ENCODE measurements around the gene CSTPP1.

CSTPP1 gene, protein sequence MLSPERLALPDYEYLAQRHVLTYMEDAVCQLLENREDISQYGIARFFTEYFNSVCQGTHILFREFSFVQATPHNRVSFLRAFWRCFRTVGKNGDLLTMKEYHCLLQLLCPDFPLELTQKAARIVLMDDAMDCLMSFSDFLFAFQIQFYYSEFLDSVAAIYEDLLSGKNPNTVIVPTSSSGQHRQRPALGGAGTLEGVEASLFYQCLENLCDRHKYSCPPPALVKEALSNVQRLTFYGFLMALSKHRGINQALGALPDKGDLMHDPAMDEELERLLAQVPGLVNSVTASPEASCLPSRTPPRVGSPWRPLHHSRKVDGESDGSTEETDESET

DNA sequence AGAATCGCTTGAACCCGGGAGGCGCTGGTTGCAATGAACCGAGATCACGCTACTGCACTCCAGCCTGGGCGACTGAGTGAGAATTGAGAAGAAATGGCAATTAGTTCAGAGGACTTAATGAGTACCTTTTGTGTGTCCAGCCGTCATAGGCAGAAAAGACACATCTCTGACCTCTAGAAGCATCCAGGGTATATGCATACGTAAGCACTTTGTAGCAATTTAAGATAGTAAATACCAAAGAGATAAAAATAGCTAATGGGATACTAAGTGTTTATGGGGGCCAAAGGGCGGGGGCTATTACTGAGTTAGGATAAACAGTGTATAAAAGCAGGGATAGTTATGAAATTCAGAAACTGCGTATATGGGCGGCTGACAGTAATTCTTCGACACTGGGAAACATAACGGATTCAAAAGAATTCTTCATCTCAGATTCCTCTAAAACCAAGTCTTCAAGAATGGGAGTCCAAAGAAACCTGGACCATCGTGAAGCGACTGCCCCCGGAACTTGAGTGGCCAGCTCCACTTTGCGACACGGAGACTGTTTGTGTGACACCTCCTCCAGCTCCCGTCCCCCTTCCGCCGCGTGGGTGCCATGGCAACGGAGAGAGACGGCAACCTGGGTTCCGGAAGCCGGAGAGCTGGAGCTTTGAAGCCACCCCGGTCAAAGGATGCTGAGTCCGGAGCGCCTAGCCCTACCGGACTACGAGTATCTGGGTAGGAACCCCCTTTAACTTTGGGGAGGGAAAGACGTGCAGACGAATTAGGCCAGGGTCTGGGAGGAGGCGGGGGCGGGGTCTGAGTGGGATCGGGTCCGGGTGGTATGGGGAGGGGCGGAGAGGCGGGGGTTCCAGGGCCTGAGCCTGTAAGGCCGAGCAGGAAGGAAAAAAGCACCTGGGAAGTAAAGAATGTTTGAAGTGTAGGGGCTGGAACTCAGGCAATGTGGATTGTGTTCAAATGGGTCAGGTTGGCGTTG is at the start of gene CSTPP1:
TSS of gene CSTPP1 (plus strand) at position 624 of the 973 bp plus-strand sequence. CDS start at position 669, 45 bp downstream.
- DNase-seq, result peak; percentile 94

DNA sequence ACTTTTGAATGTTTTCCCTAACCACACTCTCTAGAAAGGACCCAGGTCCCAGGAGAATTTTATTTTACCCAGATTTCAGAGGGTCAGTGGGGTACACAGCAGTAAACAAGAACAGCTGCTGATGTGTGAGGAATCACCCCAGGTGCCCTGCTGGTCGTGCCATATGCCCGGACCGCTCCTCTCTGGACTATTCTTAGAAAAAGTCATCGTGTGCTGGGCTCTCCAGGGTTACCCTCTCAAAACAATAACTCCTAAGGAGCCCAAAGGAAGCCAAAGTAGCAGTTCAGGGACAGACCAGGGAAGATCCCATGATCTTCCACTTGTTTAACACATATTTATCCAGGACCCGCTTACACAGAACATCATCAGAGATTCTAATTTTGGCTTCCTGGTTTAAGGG is 47.9 kb upstream of the CSTPP1 start:
- DNase-seq, result no peak

DNA sequence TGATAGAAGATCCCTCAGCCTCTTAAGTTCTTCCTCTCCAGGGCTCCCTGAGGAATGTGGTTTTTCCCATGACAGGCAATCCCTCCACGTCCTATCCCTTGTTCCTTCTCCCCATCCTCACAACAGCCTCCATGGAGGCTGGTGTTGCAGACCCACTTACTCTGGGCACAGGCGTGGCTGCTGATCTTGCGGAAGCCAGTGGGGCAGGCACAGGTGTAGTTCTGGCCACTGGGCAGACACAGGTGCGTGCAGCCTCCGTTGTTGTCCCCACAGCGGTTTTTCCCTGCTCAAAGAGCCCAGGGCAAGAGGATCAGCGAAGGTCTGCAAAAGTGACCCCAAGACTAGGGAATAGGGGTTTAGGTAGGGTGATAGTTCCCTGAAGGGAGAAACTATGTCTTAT is 47.3 kb upstream of the CSTPP1 start:
- no peak for DNase-seq

DNA sequence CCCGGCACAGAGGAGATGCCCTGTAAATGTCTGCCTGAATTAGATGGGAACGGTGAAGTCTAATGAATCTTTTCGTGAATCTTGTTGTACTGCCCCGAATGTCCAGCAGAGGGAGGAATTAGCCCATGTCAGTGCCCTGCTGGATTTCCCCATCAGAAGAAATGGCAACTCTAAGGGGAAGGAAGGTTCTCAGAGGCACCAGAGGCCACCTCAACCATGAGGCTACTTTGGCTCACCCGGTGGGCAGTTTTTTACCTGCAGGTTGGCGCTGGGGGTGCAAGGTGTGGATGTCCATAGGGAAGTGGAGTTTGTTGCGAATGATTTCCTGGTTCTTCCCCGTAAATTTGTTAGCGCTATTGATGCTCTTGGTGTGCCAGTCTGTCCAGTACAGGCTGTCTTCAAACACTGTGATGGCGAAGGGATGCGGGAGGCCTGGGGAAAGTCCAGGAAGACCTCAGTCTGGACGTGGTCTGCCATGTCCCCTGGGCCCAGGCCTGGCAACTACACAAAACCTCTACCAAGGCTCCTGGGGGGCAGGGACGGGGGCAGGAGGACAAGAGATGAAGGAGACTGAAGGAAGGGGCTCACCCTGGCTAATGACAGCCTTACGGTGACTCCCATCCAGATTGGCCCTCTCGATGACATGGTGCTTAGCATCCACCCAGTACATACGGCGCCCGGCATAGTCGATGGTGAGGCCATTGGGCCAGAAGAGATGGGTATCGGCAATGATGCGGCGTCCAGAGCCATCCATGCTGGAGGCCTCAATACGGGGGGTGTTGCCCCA is 46.7 kb upstream of the CSTPP1 start:
- DNase-seq, result peak; percentile 67

DNA sequence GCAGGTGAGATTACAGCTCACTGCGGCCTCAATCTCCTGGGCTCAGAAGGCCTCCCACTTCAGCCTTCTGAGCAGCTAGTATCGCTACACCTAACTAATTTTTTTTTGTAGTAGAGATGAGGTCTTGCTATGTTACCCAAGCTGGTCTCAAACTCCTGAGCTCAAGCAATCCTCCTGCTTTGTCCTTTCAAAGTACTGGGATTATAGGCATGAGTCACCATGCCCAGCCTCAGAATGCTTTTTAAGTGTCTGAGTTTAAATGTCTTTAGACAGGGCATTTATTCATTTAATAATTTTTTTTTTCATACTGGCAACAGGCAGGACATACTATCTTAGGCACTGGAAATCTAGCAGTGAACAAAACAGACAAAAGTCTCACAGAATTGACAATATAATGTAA is 45.9 kb upstream of the CSTPP1 start:
- no peak for DNase-seq

DNA sequence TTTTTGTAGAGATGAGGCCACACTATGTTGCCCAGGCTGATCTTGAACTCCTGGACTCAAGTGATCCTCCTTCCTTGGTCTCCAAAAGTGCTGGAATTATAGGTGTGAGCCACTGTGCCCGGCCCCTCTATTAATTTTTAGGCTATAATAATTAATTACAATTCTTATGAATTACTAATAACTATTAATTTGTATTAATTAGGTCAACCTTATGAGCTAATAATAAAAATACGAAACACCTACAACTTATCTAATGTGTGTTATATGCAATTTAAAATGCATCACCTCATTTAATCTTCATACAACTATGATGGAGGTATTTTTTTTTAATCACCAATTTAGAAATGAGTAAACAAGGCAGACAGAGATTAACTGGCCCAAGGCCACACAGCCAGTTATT is 44.5 kb upstream of the CSTPP1 start:
- no peak for DNase-seq

DNA sequence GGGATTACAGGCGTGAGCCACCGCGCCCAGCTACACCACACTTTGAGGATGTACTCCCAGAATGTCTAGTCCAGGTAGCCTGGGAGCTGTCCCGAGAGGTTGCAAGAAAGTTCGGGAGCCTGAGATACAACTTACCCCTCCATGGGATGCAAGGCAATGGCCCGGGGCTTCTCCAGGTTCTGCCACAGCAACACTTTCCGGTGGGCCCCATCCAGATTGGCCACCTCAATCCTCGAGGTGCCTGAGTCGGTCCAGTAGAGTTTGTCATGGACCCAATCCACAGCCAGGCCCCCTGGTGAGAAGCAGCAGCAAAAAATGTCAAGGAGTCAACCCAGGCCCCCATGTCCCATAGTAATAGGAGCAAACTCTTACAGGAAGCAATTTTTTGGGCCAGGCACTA is 43.7 kb upstream of the CSTPP1 start:
- DNase-seq, result no peak

DNA sequence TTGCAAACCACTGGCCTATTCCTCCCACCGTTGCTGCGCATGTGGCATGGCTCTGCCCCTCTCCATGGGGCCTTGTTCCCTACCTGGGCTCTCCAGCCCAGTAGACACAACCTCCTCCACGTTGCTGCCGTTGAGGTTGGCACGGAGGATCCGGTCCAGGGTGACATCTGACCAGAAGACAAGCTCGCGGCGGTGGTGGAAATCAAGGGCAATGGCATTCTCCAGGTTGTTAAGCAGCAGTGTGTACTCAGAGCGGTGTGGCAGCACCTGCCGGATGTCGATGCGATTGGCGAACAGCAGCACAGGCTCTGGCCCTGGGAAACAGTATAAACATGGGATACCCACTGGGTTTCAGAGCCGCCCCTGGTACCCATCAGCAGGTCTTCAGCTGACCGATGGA is 42.1 kb upstream of the CSTPP1 start:
- no peak for DNase-seq

DNA sequence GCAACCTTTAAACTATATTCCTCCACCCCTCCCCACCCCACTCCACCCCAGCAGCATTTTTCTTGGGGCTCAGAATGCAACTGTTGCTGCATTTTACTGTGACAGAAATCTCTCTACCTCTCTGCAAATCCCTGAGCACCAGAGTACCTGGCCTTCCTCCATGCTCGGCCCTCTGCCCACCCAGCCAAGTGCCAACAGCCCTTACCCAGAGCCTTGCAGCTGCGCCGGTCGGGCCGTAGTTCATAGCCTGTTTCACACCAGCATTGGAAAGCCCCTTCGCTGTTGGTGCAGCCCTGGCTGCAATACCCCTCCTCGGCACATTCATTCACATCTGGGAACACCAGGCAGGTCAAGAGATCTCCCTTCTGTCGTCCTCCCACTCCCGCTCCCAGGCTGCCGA is 41.6 kb upstream of the CSTPP1 start:
- DNase-seq, result no peak

DNA sequence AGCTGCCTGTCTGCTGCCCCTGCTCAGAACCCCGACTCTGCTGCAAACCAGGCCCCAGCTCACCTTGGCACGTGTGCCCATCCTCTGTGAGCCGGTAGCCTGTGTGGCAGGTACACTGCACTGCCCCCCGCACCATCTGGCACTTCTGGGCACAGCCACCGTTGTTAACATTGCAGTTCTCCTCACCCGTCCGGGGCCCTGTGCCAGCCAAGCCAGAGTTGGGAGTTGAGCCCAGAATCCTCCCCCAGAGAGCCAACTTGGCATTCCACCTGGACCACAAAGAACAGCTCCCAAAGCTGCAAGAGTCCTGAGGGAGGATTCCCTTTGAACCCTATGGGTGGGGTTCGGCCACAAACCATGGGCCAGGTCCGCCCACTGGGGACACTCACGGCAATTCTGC is 40.7 kb upstream of the CSTPP1 start:
- DNase-seq, result no peak

DNA sequence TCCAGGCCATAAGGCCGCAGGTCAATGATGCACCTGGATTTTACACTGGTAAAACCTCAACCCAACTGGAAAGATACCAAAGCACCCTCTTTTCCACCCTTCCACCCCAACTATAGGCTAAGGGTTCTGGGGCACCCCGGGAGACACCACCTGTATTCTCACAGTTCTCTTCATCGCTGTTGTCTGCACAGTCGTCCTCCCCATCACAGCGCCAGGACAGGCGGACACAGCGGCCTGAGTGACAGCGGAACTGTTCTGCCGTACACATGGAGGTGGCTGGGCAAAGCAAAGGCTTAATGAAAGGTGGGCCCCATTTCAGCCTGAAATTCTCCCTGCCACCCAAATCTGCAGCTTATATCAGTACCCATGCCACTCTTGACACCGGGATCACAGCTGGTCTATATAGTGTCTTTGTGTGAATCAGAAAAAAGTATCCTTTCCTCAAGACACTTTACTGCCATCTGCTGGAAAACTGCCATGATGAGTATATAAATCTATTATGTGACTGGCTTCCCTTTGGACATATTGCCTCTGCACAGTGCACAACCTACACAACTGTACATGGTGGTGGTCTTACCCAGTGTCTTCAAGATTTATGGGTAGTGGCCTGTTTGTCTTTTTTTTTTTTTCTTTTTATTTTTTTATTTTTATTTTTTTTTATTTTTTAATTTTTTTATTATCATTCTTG is 39.7 kb upstream of the CSTPP1 start:
- DNase-seq, result no peak

DNA sequence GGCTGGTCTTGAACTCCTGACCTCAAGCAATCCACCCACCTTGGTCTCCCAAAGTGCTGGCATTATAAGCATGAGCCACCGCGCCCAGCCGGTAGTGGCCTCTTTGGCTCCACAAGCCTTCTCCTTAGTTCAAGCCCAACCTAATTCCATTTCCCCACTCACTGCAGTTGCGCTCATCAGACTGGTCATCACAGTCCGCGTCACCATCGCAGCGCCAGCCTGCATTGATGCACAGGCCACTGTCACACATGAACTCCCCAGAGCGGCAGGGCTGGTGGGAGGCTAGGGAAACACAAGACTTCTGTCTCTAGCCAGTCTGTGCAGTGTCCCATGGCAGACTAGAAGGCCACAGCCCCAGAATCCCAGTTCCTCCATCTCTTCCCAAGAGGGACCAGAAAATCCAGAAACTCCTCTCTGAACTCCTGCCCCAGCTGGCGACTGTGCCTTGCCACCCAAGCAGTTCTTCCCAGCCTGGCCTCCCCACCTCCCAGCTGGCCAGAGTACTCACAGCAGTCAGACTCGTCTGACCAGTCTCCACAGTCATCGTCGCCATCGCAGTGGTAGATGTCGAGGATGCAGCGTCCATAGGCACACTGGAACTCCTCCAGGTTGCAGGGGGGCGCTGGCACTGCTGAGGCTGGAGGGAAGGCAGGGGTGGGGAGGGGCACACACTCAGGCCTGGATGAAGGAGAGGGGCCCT is 38.0 kb upstream of the CSTPP1 start:
- no peak for DNase-seq

DNA sequence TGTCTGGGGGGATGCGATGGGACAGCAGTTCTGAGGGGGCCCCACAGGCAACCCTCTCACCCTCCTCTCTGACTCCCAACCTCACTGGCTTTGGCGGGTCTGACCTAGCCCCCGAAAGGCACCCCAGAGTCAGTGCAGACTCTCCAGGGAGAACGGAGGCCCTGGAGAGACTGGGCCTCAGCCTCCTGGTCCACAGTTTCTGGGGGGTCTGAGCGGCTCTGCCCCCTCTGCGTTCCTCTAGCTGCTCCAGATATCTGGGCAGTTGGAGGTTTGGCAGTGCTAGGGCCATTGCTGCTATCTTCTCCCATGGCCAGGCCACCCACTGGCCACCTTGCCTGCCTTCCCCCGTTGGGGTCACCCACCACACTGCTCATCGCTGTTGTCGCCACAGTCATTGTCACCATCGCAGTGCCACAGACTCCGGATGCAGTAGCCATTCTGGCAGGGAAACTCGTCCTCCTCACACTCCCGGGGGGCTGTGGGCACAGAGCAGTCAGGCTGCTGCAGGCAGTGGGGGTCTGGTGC is 37.0 kb upstream of the CSTPP1 start:
- DNase-seq, result no peak

DNA sequence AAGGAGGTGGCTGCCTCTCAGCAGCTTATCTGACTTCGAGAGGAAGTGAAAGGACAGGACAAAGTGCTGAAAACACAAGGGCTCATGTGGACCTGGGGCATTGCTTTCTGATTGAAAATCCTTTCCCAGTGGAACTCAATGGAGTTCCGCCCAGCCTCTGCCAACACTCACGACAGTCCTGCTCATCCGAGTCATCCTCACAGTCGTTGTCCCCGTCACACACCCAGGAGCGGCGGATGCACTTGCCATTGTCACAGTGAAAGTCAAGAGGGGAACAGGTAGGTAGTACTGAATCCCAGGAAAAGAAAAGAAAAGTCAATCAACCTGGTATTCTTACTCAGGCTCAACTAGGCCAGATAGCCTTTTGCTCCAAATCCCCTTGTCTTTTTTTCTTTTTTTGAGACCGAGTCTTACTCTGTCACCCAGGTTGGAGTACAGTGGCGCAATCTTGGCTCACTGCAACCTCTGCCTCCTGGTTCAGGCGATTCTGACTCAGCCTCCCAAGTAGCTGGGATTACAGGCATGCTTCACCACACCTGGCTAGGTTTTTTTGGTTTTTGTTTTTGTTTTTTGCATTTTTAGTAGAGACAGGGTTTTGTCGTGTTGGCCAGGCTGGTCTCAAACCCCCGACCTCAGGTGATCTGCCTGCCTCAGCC is 36.3 kb upstream of the CSTPP1 start:
- no peak for DNase-seq

DNA sequence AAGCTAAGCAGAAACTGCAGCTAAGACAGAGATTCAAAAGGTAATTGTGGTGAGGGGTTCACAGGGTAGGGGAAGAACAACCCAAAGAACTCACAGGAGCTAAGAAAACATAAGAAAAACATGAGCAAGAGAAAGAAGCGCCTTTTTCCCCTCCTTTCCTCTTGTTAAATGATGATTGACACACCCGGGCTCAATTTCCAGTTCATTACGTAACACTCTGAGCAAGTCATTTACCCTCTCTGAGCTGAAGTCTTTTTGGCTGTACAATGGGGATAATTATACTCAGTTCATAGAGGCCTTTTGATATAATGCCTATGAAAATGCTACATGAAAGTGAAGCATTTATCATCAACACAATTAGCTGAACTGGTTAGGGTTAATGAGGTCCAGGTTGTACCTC is 35.4 kb upstream of the CSTPP1 start:
- no peak for DNase-seq

DNA sequence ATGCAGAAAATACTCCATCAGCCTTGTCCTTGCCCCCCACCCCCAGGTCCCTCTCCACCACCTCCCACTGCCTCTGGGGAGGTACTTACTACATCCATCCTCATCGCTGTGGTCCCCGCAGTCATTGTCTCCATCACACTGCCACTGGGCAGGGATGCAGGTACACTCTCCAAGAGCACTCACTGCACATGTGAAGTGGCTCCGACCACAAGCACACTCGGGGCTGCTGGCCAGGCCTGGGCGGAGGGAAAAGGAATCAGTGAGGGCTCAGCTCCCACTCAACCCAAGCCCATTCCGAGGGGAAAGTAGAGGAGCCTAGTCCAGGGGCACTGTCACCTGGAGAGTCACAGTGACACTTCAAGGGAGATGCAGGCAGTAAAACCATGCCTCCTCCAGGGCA is 33.9 kb upstream of the CSTPP1 start:
- no peak for DNase-seq

DNA sequence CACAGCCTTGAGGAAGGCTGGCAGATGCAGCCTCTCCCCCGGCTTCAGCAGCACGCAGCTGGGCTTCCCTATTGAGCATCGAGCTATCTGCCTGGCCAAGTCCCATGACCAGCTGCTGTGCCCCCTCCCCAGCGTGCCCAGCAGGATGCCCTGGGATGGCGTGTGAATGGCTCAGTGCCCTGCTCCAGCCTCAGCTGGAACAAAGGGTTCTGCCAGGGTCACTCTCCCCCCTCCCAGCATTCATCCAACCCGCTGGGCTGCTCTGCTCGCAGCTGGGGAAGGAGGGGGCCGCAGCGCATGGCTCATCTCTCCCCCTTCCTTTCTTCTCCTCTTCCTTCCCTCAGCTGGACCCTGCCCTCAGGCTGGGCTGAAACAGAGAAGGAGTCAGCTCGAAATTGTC is 32.7 kb upstream of the CSTPP1 start:
- DNase-seq, result no peak

DNA sequence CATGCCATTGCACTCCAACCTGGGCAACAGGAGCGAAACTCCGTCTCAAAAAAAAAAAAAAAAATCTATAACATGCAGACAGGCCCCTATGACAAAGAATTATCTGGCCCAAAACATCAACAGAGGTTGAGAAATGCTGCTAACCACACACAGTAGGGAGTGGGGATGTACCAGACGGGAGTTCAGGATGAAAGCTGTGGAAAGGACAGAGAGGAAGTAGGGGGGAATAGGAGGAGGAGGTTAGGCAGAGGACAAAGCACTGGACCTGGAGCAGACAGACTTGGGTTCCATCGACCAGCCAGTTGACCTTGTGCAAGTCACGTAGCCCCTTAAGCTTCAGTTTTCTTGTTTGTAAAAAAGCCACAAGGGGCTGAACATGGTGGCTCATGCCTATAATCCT is 30.8 kb upstream of the CSTPP1 start:
- no peak for DNase-seq

DNA sequence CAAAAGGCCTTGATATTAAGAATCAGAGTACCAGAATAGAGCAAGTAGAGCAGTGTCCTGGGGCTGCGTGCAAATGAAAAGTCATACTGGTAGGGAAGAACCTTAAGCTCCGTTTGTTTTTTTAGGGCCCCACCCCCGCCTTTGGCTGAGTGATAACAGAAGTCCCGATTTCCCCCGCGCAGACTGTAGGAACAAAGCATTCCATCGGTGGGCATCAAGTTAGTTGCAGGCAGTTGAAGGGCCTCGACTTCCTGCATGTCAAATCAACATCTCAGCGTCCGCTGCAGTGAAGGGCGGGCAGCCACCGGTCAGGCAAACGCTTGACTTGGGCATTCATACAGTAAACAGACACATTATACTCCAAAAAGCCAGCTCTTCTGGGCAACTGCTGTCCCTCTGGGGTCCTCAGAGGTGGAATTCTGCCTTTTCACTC is 29.9 kb upstream of the CSTPP1 start:
- DNase-seq, result no peak

DNA sequence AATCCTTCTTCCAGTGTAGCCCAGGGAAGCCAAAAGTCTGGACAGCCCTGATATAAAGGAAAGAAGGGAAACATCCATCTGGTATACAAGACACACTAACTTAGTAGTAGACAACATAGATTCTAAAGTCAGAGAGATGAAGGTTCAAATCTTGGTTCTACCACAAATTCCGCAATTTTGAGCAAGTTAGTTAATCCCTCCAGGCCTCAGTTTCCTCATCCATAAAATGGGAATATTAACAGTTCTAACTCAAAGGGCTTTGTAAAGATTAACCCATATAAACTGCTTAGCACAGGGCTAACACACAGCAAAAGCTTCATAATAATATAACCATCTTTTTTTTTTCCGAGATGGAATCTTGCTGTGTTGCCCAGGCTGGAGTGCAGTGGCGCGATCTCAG is 29.0 kb upstream of the CSTPP1 start:
- no peak for DNase-seq

DNA sequence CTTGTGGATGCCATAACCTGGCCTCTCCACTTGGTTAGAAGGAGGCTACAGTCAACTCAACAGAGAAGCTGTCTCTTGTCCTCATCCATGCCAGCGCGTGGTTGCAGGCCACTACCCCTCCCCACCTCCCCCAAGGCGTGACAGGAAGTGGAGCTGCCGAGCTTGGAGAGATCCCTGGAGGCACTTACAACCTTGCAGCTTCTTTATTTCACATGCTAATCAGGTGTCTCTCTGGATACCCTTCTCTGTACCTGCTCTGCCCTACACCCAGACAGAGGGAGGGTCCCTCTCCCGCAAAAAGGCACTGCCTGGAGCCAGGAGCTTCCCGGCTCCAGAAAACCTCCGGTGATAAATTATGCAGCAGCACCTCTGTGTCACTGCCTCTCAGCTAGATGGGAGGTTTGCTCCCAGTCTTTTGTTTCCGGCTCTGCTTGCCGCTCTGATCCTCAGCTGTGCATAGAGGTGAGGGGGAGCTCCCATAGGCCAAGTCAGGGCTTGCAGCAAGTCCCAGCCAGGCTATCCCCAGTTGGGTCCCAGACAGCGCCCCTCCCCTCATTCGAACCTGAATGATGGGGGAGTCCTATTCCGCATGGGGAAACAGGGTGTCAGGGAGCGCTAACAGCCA is 23.9 kb upstream of the CSTPP1 start:
- no peak for DNase-seq
